Measurements from ENCODE around the gene COPS3.

The COPS3 gene

GRCh38 chr17:17246879-17247278, 34.2 kb downstream of the COPS3 start:
- no peak for DNase-seq (ENCODE audit: low read depth in 2 of 2)

GRCh38 chr17:17243163-17243562, 37.9 kb downstream of the COPS3 start:
- DNase-seq (ENCODE audit: low read depth in 2 of 2), result no peak

- no peak for DNase-seq (ENCODE audit: low read depth in 2 of 2)
Measured at GRCh38 chr17:17242246-17242645, 38.8 kb downstream of the COPS3 start.

- DNase-seq (ENCODE audit: low read depth in 2 of 2), result no peak
Measured at GRCh38 chr17:17241656-17242055, 39.4 kb downstream of the COPS3 start.

GRCh38 chr17:17239832-17240231, 41.2 kb downstream of the COPS3 start:
- DNase-seq (ENCODE audit: low read depth in 2 of 2), result no peak

- peak; percentile 81 to 85 for DNase-seq (ENCODE audit: low read depth in 2 of 2)
Measured at GRCh38 chr17:17237026-17237799, 43.8 kb downstream of the COPS3 start, which contains the start of gene FLCN. TSS of gene FLCN (minus strand) at chr17:17237168. CDS start at chr17:17228137, 9,031 bp downstream.

- no peak for DNase-seq (ENCODE audit: low read depth in 2 of 2)
Measured at GRCh38 chr17:17236295-17237025, 44.6 kb downstream of the COPS3 start.

- DNase-seq (ENCODE audit: low read depth in 2 of 2), result no peak
Measured at GRCh38 chr17:17235212-17236174, 45.6 kb downstream of the COPS3 start.

- DNase-seq (ENCODE audit: low read depth in 2 of 2), result no peak
Measured at GRCh38 chr17:17232303-17232621, 48.8 kb downstream of the COPS3 start.

- no peak for DNase-seq (ENCODE audit: low read depth in 2 of 2)
Measured at GRCh38 chr17:17231621-17232302, 49.3 kb downstream of the COPS3 start.

GRCh38 chr17:17229416-17230384, 51.3 kb downstream of the COPS3 start:
- DNase-seq (ENCODE audit: low read depth in 2 of 2), result no peak

GRCh38 chr17:17228521-17229279, 52.3 kb downstream of the COPS3 start:
- DNase-seq (ENCODE audit: low read depth in 2 of 2), result no peak

GRCh38 chr17:17227608-17228520, 53.2 kb downstream of the COPS3 start:
- DNase-seq (ENCODE audit: low read depth in 2 of 2), result no peak

- DNase-seq (ENCODE audit: low read depth in 2 of 2), result no peak
Measured at GRCh38 chr17:17226451-17227265, 54.4 kb downstream of the COPS3 start.

- no peak for DNase-seq (ENCODE audit: low read depth in 2 of 2)
Measured at GRCh38 chr17:17225901-17226300, 55.1 kb downstream of the COPS3 start.

GRCh38 chr17:17224137-17224536, 56.9 kb downstream of the COPS3 start:
- DNase-seq (ENCODE audit: low read depth in 2 of 2), result no peak

- DNase-seq (ENCODE audit: low read depth in 2 of 2), result no peak
Measured at GRCh38 chr17:17223736-17224135, 57.3 kb downstream of the COPS3 start.

- DNase-seq (ENCODE audit: low read depth in 2 of 2), result no peak
Measured at GRCh38 chr17:17221329-17221728, 59.7 kb downstream of the COPS3 start.
